HepG2 (cell line): ENCODE measurements around the gene DPAGT1. TPM values are rescaled to one million over a fixed set of nuclear protein-coding genes. Genes with fewer than 3 reads are reported as not detected.

Source experiments
- CENPT ChIP-seq: sonication (generic); formaldehyde crosslinking; IDR thresholded peaks from 2 replicates; pipeline ENCODE4 v1.8.0; 2022; ENCODE audit warnings: low read depth, mild to moderate bottlenecking, moderate library complexity, missing genetic modification reagents
- EP300 ChIP-seq, 3 experiments: sonication (generic) in 1 of 3; formaldehyde crosslinking in 1 of 3; IDR thresholded peaks; 2 replicates each; pipeline versions ENCODE4 v1.5.1 to v1.6.1; 2011 to 2020; ENCODE audit warnings: low read depth in 2 of 3, low read length in 2 of 3, borderline replicate concordance in 1 of 3, improper control_type of control experiment in 1 of 3, mild to moderate bottlenecking in 1 of 3, missing genetic modification reagents in 1 of 3, moderate library complexity in 1 of 3
- JUN ChIP-seq: sonication (generic); formaldehyde crosslinking; IDR thresholded peaks from 2 replicates; pipeline ENCODE4 v1.4.0; 2020; ENCODE audit warnings: mild to moderate bottlenecking, missing genetic modification reagents
- MATR3 ChIP-seq: sonication (generic); formaldehyde crosslinking; IDR thresholded peaks from 2 replicates; pipeline ENCODE4 v1.4.0; 2020; ENCODE audit warnings: missing genetic modification reagents
- MED13 ChIP-seq: sonication (generic); formaldehyde crosslinking; IDR thresholded peaks from 2 replicates; pipeline ENCODE4 v1.5.0; 2020; ENCODE audit warnings: missing genetic modification reagents
- MTA1 ChIP-seq: sonication (generic); formaldehyde crosslinking; IDR thresholded peaks from 2 replicates; pipeline ENCODE4 v1.4.0; 2020; ENCODE audit warnings: missing genetic modification reagents, mild to moderate bottlenecking, borderline replicate concordance
- MXD4 ChIP-seq: IDR thresholded peaks from 2 replicates; pipeline ENCODE4 v1.6.1; 2016; ENCODE audit warnings: mild to moderate bottlenecking, missing biosample characterization, missing genetic modification reagents
- MYNN ChIP-seq: sonication (generic); formaldehyde crosslinking; IDR thresholded peaks from 2 replicates; pipeline ENCODE4 v1.4.0; 2020; ENCODE audit warnings: mild to moderate bottlenecking, low read depth, missing genetic modification reagents
- NRL ChIP-seq: sonication (generic); formaldehyde crosslinking; IDR thresholded peaks from 2 replicates; pipeline ENCODE4 v1.5.0; 2020; ENCODE audit warnings: missing genetic modification reagents, mild to moderate bottlenecking, moderate library complexity, borderline replicate concordance
- PAX8 ChIP-seq: sonication (generic); formaldehyde crosslinking; IDR thresholded peaks from 2 replicates; pipeline ENCODE4 v1.8.0; 2022; ENCODE audit warnings: mild to moderate bottlenecking, missing genetic modification reagents, borderline replicate concordance
- PPARG ChIP-seq: conservative IDR thresholded peaks from 2 replicates; pipeline ENCODE4 v1.6.1; 2016; ENCODE audit warnings: missing biosample characterization, missing genetic modification reagents
- RAD21 ChIP-seq: fragments of 450-650 bp; formaldehyde crosslinking; IDR thresholded peaks from 2 replicates; pipeline ENCODE4 v1.5.0; 2020; ENCODE audit warnings: mild to moderate bottlenecking
- SMARCE1 ChIP-seq: fragments of 450-650 bp; IDR thresholded peaks from 2 replicates; pipeline ENCODE4 v1.6.1; 2017; ENCODE audit warnings: borderline replicate concordance
- SP5 ChIP-seq: IDR thresholded peaks from 2 replicates; pipeline ENCODE4 v1.6.1; 2016; ENCODE audit warnings: low read depth, borderline replicate concordance
- SRY ChIP-seq: sonication (generic); formaldehyde crosslinking; IDR thresholded peaks from 2 replicates; pipeline ENCODE4 v1.8.0; 2022; ENCODE audit warnings: mild to moderate bottlenecking, missing genetic modification reagents
- ZBTB20 ChIP-seq: sonication (generic); formaldehyde crosslinking; IDR thresholded peaks from 2 replicates; pipeline ENCODE4 v1.8.1; 2023; ENCODE audit warnings: missing genetic modification reagents, low read depth, mild to moderate bottlenecking, borderline replicate concordance
- ZFP37 ChIP-seq: sonication (generic); formaldehyde crosslinking; IDR thresholded peaks from 2 replicates; pipeline ENCODE4 v1.4.0; 2020; ENCODE audit warnings: missing genetic modification reagents, borderline replicate concordance
- ZNF431 ChIP-seq: sonication (generic); formaldehyde crosslinking; IDR thresholded peaks from 2 replicates; pipeline ENCODE4 v1.9.0; 2022; ENCODE audit warnings: missing genetic modification reagents, low read depth, mild to moderate bottlenecking, borderline replicate concordance
- ZNF512B ChIP-seq: sonication (generic); formaldehyde crosslinking; IDR thresholded peaks from 2 replicates; pipeline ENCODE4 v1.5.1; 2020; ENCODE audit warnings: missing genetic modification reagents, mild to moderate bottlenecking, borderline replicate concordance
- ZNF558 ChIP-seq: sonication (generic); formaldehyde crosslinking; IDR thresholded peaks from 2 replicates; pipeline ENCODE4 v1.9.0; 2022; ENCODE audit warnings: mild to moderate bottlenecking, missing genetic modification reagents, borderline replicate concordance
- ZNF737 ChIP-seq: sonication (generic); formaldehyde crosslinking; IDR thresholded peaks from 2 replicates; pipeline ENCODE4 v1.5.0; 2020; ENCODE audit warnings: missing genetic modification reagents, mild to moderate bottlenecking, borderline replicate concordance
- polyA plus RNA-seq, 8 experiments: library from polyadenylated mRNA; depleted of rRNA in 3 of 8; stranded (reverse) in 7 of 8; unstranded in 1 of 8; fragments of >200 nt; fragmentation: Illumina TruSeq in 4 of 8; extraction: Trizol in 4 of 8; gene quantifications; 2 replicates each; pipeline versions ENCODE4 v1.2.1 to v1.2.3, GENCODE V29; 2011 to 2016; ENCODE audit warnings: low read depth in 4 of 8, missing spikeins in 1 of 8, mixed read lengths in 1 of 8; ENCODE audit not compliant: insufficient read depth in 1 of 8
- total RNA-seq, 5 experiments: library from RNA; depleted of rRNA; stranded (reverse); fragments of >200 nt; fragmentation: Illumina TruSeq; extraction: Trizol; gene quantifications; 2 replicates each; pipeline ENCODE4 v1.2.3, GENCODE V29; 2016; ENCODE audit warnings: low read depth in 1 of 5
- TF ChIP-seq, protein P1 (sequence below): sonication (generic); formaldehyde crosslinking; conservative IDR thresholded peaks from 2 replicates; pipeline ENCODE4 v1.8.1; 2023; ENCODE audit warnings: missing genetic modification reagents

The DPAGT1 gene
- total and polyA plus RNA-seq, 2 of the 13 experiments (the other 11 are each of a cell fraction or from before 2014, with no cell fraction given) = 37.6 to 70.7 TPM

- peak; percentile 4; the same call in 1 of the 2 replicates for TF ChIP-seq ZFP37
- TF ChIP-seq, protein P1, sequence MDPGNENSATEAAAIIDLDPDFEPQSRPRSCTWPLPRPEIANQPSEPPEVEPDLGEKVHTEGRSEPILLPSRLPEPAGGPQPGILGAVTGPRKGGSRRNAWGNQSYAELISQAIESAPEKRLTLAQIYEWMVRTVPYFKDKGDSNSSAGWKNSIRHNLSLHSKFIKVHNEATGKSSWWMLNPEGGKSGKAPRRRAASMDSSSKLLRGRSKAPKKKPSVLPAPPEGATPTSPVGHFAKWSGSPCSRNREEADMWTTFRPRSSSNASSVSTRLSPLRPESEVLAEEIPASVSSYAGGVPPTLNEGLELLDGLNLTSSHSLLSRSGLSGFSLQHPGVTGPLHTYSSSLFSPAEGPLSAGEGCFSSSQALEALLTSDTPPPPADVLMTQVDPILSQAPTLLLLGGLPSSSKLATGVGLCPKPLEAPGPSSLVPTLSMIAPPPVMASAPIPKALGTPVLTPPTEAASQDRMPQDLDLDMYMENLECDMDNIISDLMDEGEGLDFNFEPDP (CRISPR knock-in tag) = no peak
- no peak for TF ChIP-seq ZBTB20 (CRISPR knock-in tag)
- TF ChIP-seq MED13 (CRISPR knock-in tag) = no peak; the same call in 1 of the 2 replicates
- TF ChIP-seq MATR3 (CRISPR knock-in tag) = no peak
- no peak for TF ChIP-seq SMARCE1
- no peak for TF ChIP-seq NRL (CRISPR knock-in tag)
- no peak for TF ChIP-seq MYNN
- TF ChIP-seq SRY = no peak
- no peak for TF ChIP-seq JUN
- no peak for TF ChIP-seq PPARG (CRISPR knock-in tag)
- no peak for TF ChIP-seq ZNF431 (CRISPR knock-in tag)
- TF ChIP-seq ZNF558 = no peak
- TF ChIP-seq MTA1 (CRISPR knock-in tag) = no peak
- TF ChIP-seq ZNF737 = no peak
- no peak; a peak in 1 of 4 replicates for TF ChIP-seq EP300 (IDR thresholded peaks at IDR 0.05; ENCODE audit: low read depth in 2 of 2, low read length in 2 of 2)
- TF ChIP-seq EP300 (CRISPR knock-in tag; IDR thresholded peaks at IDR 0.05; ENCODE audit: borderline replicate concordance) = no peak
- TF ChIP-seq SP5 = peak; percentile 63
- 0 out of 2 replicates have a peak, but pooled peaks have one; percentile 9 for TF ChIP-seq RAD21 (CRISPR knock-in tag)
- 0 out of 2 replicates have a peak, but pooled peaks have one; percentile 34 for TF ChIP-seq CENPT (CRISPR knock-in tag)
- TF ChIP-seq ZNF512B = no peak
- no peak for TF ChIP-seq PAX8 (CRISPR knock-in tag)
- TF ChIP-seq MXD4 = no peak
Observed at GRCh38 chr11:119106564-119107537, 5.2 kb upstream of the DPAGT1 start, which contains the start of gene C2CD2L (continued).
